Measurements from ENCODE around the gene NFATC2IP. TPM values are rescaled to one million over a fixed set of nuclear protein-coding genes. Genes with fewer than 3 reads are reported as not detected.

Gene NFATC2IP
- total RNA-seq: 10 to 100 TPM; 20.0 to 65.6 TPM

DNA sequence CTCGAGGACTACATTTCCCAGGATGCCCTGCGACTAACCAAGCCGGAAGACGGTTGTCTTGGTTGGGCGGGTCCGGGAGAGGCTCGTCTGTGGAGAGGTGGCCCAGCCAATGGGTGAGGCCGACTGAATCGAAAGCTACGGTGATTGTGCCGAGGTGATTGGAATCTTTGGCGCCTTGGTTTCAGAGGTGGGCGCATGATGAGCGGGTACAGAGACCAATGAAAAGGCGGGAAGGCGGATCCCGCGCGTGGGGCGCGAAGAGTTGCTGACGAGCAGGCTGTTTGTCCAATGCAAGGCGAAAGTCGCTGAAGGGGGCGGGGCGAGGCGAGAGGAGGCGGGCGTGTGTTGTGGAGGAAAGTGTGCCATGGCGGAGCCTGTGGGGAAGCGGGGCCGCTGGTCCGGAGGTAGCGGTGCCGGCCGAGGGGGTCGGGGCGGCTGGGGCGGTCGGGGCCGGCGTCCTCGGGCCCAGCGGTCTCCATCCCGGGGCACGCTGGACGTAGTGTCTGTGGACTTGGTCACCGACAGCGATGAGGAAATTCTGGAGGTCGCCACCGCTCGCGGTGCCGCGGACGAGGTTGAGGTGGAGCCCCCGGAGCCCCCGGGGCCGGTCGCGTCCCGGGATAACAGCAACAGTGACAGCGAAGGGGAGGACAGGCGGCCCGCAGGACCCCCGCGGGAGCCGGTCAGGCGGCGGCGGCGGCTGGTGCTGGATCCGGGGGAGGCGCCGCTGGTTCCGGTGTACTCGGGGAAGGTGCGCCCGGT lies at the start of gene NFATC2IP:
TSS of gene NFATC2IP (plus strand) at position 290 of the 762 bp plus-strand sequence. CDS start at position 365, 75 bp downstream.
- Histone ChIP-seq H3K4me3 (peak within 1 kb of the TSS; percentile 78 to 88), H3K27me3 (no peaks in the 10 kb centered on the region), H3K36me3 (replicated peaks in 1 of 2; ENCODE audit: insufficient read depth in 1 of 2, low read depth in 2 of 2) (peaks cover 0 to 5% of the 10 kb centered on the region in 2 donors), H3K27ac (peak within 1 kb of the TSS; percentile 65 to 86 (median 80)), H3K4me1 (peaks cover 19% of the 10 kb centered on the region), H3K9me3 (no peaks in the 10 kb centered on the region)
- ATAC-seq: peak; percentile 99
- DNase-seq: peak; percentile 99 to 100 (median 99)
- TF ChIP-seq CTCF (IDR thresholded peaks at IDR 0.05) (no peak), POLR2A (IDR thresholded peaks at IDR 0.05) (peak in 2 of 3 donors; percentile 55 to 59)
- 0 to 1% methylated on average over 23 to 54 of the region's 79 CpGs for WGBS, 2 donors
- intact Hi-C loops (cut with DNase I): no loop called here

- Histone ChIP-seq H3K4me1 (no peaks in the 10 kb centered on the region), H3K27ac (no peak overlapping the region), H3K36me3 (replicated peaks in 1 of 2; ENCODE audit: insufficient read depth in 1 of 2, low read depth in 2 of 2) (no peaks in the 10 kb centered on the region), H3K4me3 (no peak overlapping the region), H3K9me3 (no peaks in the 10 kb centered on the region), H3K27me3 (no peaks in the 10 kb centered on the region)
- 89 to 95% methylated on average over 11 to 13 of the region's 15 CpGs for WGBS, 2 donors
- no peak for ATAC-seq
- TF ChIP-seq POLR2A (IDR thresholded peaks at IDR 0.05) (no peak), CTCF (IDR thresholded peaks at IDR 0.05) (no peak)
- intact Hi-C loops (cut with DNase I): no loop called here
- no peak for DNase-seq
These were observed 48.9 kb upstream of the NFATC2IP start for GRCh38 chr16:28901862-28902261.

DNA sequence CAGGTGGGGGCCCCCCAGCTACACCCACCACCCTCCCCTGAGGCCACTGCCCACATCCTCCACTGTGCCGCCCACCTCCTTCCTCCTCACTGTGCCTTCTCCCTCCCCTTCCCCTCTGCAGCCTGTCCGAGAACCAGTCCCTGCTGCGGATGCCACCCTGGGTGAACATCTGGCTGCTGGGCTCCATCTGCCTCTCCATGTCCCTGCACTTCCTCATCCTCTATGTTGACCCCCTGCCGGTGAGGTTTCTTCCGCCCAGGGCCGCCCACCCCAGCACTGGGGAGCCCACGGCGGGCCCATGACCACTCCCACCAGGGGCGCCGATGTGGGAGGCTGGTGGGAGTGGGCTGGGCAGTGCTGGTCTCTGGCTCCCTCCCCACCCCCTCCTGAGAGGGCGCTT lies 47.8 kb upstream of the NFATC2IP start:
- DNase-seq: no peak
- Histone ChIP-seq H3K27me3 (no peaks in the 10 kb centered on the region), H3K36me3 (replicated peaks in 1 of 2; ENCODE audit: insufficient read depth in 1 of 2, low read depth in 2 of 2) (peaks cover 0 to 2% of the 10 kb centered on the region in 2 donors), H3K4me3 (no peak overlapping the region), H3K27ac (no peak overlapping the region), H3K9me3 (no peaks in the 10 kb centered on the region), H3K4me1 (no peaks in the 10 kb centered on the region)
- TF ChIP-seq POLR2A (IDR thresholded peaks at IDR 0.05) (no peak), CTCF (IDR thresholded peaks at IDR 0.05) (no peak)
- intact Hi-C loops (cut with DNase I): no loop called here
- 51 to 57% methylated on average over 11 of the region's 11 CpGs for WGBS, 2 donors
- ATAC-seq: no peak

GRCh38 chr16:28903344-28904042 lies 47.2 kb upstream of the NFATC2IP start:
- intact Hi-C loops (cut with DNase I): no loop called here
- Histone ChIP-seq H3K4me3 (no peak overlapping the region), H3K9me3 (no peaks in the 10 kb centered on the region), H3K4me1 (no peaks in the 10 kb centered on the region), H3K36me3 (replicated peaks in 1 of 2; ENCODE audit: insufficient read depth in 1 of 2, low read depth in 2 of 2) (peaks cover 0 to 5% of the 10 kb centered on the region in 2 donors), H3K27ac (no peak overlapping the region), H3K27me3 (no peaks in the 10 kb centered on the region)
- 56 to 58% methylated on average over 11 to 28 of the region's 29 CpGs for WGBS, 2 donors
- ATAC-seq (no peak), DNase-seq (no peak)
- no peak for TF ChIP-seq POLR2A (IDR thresholded peaks at IDR 0.05)
- TF ChIP-seq CTCF (IDR thresholded peaks at IDR 0.05): no peak

All from body of pancreas (tissue), 4 donors.